ENCODE measurements around the gene SNX25. TPM values are rescaled to one million over a fixed set of nuclear protein-coding genes. Genes with fewer than 3 reads are reported as not detected.
"Not testable (repeated sequence)": the region's sequence is repeated elsewhere in the genome, so short reads cannot be mapped to it uniquely, and the experiment has no call there.

Gene SNX25
- total RNA-seq, 1 experiment from 2014 or later, result 8.4 TPM

DNA sequence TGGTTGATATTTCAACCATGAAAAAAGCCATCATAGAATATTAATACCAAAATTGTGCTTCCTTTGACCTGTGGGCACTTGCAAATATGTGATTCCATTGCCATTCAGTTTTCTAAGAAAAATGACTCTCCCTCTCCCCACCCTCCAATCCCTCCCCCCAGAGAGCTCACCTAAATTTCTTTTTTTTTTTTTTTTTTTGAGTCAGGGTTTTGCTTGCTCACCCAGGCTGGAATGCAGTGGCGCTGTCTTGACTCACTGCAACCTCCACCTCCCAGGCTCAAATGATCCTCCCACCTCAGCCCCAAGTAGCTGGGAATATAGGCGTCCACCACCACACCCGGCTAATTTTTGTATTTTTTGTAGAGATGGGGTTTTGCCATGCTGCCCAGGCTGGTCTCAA is 47.0 kb downstream of the SNX25 start:
- H3K27me3 ChIP-seq (ENCODE audit: low read length), result no peaks in the 10 kb centered on the region
- no peak overlapping the region for H3K4me3 ChIP-seq (ENCODE audit: low read length)
- TF ChIP-seq EZH2phosphoT487 (IDR thresholded peaks at IDR 0.05; ENCODE audit: borderline replicate concordance, low read length) (no peak), EZH2 (IDR thresholded peaks at IDR 0.05; ENCODE audit: low read length, unreplicated experiment) (no peak)
- TF ChIP-seq, protein P1, sequence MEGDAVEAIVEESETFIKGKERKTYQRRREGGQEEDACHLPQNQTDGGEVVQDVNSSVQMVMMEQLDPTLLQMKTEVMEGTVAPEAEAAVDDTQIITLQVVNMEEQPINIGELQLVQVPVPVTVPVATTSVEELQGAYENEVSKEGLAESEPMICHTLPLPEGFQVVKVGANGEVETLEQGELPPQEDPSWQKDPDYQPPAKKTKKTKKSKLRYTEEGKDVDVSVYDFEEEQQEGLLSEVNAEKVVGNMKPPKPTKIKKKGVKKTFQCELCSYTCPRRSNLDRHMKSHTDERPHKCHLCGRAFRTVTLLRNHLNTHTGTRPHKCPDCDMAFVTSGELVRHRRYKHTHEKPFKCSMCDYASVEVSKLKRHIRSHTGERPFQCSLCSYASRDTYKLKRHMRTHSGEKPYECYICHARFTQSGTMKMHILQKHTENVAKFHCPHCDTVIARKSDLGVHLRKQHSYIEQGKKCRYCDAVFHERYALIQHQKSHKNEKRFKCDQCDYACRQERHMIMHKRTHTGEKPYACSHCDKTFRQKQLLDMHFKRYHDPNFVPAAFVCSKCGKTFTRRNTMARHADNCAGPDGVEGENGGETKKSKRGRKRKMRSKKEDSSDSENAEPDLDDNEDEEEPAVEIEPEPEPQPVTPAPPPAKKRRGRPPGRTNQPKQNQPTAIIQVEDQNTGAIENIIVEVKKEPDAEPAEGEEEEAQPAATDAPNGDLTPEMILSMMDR (conservative IDR thresholded peaks at IDR 0.05; ENCODE audit: low read depth, low read length), result no peak
- no peaks in the 10 kb centered on the region for H3K9me2 ChIP-seq (replicated peaks; ENCODE audit: low read length)
- no peaks in the 10 kb centered on the region for H3K79me2 ChIP-seq (ENCODE audit: low read length)
- ATAC-seq (peak; percentile 87), DNase-seq (peak; percentile 68)
- no peak overlapping the region for H2AFZ ChIP-seq (ENCODE audit: low read length)
- ChIA-PET CTCF (interaction anchor here (0.6 to 1.0 kb wide), 3 partner anchors 37 to 113 kb away, joined by 3 to 8 read pairs (median 3); partner anchors contain the start of gene SLC25A4), POLR2A (ENCODE audit: unreplicated experiment) (interaction anchor here (0.6 kb wide), 1 partner anchor 288 kb away, joined by 4 read pairs; no protein-coding TSS in a partner anchor)
- H3K36me3 ChIP-seq (ENCODE audit: low read depth, low read length), result no peaks in the 10 kb centered on the region
- H3K27ac ChIP-seq (ENCODE audit: low read length), result 0 out of 2 replicates have a peak overlapping the region, but pooled peaks have one; percentile 16
- no peak overlapping the region for H3K9ac ChIP-seq (ENCODE audit: low read length)
- H3K9me3 ChIP-seq (ENCODE audit: low read length), result no peaks in the 10 kb centered on the region
- H3K4me1 ChIP-seq (ENCODE audit: insufficient read depth, low read length), result peaks cover 31% of the 10 kb centered on the region
- intact Hi-C loops (cut with micrococcal nuclease), result no loop called here
- no peaks in the 10 kb centered on the region for H4K20me1 ChIP-seq (ENCODE audit: low read length)
- no TSS peak for BruUV-seq (replicated peaks)
- no peaks in the 10 kb centered on the region for H3F3A ChIP-seq (ENCODE audit: low read length, unreplicated experiment)
- peak overlapping the region; percentile 48 for H3K4me2 ChIP-seq (ENCODE audit: low read length)

DNA sequence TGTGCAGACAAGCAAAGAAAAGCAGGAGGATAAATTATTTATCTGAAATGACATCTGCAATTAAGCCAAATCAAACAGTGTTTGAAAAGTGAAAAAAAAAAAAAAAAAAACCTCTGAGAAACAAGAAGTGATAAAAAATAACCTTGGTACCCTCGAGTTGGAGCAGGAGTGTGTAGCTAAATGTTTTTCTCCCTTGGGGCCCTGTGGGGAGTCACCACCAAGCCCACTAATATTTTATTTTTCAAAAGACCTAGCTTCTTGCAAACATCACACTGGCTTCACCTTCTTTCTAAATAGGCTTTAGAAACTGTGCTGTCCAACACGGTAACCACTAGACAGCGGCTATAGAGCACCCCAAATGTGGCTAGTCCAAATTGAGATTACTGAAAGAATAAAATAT is 47.7 kb downstream of the SNX25 start:
- Histone ChIP-seq H3K36me3 (ENCODE audit: low read depth, low read length) (no peaks in the 10 kb centered on the region), H3K4me3 (ENCODE audit: low read length) (no peak overlapping the region), H3K9me3 (ENCODE audit: low read length) (no peaks in the 10 kb centered on the region), H3K9me2 (replicated peaks; ENCODE audit: low read length) (no peaks in the 10 kb centered on the region), H2AFZ (ENCODE audit: low read length) (no peak overlapping the region), H3K27me3 (ENCODE audit: low read length) (no peaks in the 10 kb centered on the region), H3K9ac (ENCODE audit: low read length) (no peak overlapping the region), H3K4me2 (ENCODE audit: low read length) (peak overlapping the region; percentile 48), H3K27ac (ENCODE audit: low read length) (no peak overlapping the region), H3K79me2 (ENCODE audit: low read length) (no peaks in the 10 kb centered on the region), H4K20me1 (ENCODE audit: low read length) (no peaks in the 10 kb centered on the region), H3K4me1 (ENCODE audit: insufficient read depth, low read length) (peaks cover 31% of the 10 kb centered on the region), H3F3A (ENCODE audit: low read length, unreplicated experiment) (no peaks in the 10 kb centered on the region)
- BruUV-seq (replicated peaks), result no TSS peak
- ATAC-seq (no peak), DNase-seq (no peak)
- TF ChIP-seq EZH2phosphoT487 (IDR thresholded peaks at IDR 0.05; ENCODE audit: borderline replicate concordance, low read length) (no peak), EZH2 (IDR thresholded peaks at IDR 0.05; ENCODE audit: low read length, unreplicated experiment) (no peak)
- TF ChIP-seq, protein P1 (conservative IDR thresholded peaks at IDR 0.05; ENCODE audit: low read depth, low read length), result no peak
- CTCF ChIA-PET, result interaction anchor here (0.6 to 1.0 kb wide), 2 partner anchors 49 to 73 kb away, joined by 3 to 4 read pairs; no protein-coding TSS in a partner anchor
- intact Hi-C loops (cut with micrococcal nuclease), result no loop called here
- POLR2A ChIA-PET (ENCODE audit: unreplicated experiment), result no interaction called here

DNA sequence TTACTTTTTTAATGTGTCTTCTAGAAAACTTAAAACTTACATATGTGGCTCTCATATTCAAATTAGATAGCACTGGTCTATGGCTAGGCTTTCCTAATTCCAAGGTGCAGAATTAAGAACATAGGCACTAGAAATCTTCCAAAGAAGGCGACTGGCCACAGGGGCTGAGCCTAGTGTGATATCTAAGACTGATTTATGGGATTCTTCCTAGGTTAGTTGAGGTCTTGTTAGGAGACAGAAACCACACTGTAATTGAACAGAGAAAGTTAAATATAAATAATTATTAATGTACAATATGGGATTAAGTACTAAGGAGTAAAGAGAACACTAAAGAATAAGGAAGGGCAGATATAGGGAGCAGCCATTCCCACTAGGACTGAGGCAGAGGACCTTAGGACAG is 48.3 kb downstream of the SNX25 start:
- no TSS peak for BruUV-seq (replicated peaks)
- Histone ChIP-seq H3K9ac (ENCODE audit: low read length) (no peak overlapping the region), H3K79me2 (ENCODE audit: low read length) (no peaks in the 10 kb centered on the region), H3K36me3 (ENCODE audit: low read depth, low read length) (no peaks in the 10 kb centered on the region), H3K4me3 (ENCODE audit: low read length) (no peak overlapping the region), H3K4me2 (ENCODE audit: low read length) (no peak overlapping the region), H3F3A (ENCODE audit: low read length, unreplicated experiment) (no peaks in the 10 kb centered on the region), H3K27me3 (ENCODE audit: low read length) (no peaks in the 10 kb centered on the region), H3K9me2 (replicated peaks; ENCODE audit: low read length) (no peaks in the 10 kb centered on the region), H3K27ac (ENCODE audit: low read length) (no peak overlapping the region), H4K20me1 (ENCODE audit: low read length) (no peaks in the 10 kb centered on the region), H2AFZ (ENCODE audit: low read length) (no peak overlapping the region), H3K9me3 (ENCODE audit: low read length) (no peaks in the 10 kb centered on the region), H3K4me1 (ENCODE audit: insufficient read depth, low read length) (peaks cover 31% of the 10 kb centered on the region)
- POLR2A ChIA-PET (ENCODE audit: unreplicated experiment), result no interaction called here
- CTCF ChIA-PET, result interaction anchor here (0.6 kb wide), 1 partner anchor 48 kb away, joined by 4 read pairs; no protein-coding TSS in a partner anchor
- intact Hi-C loops (cut with micrococcal nuclease), result no loop called here
- TF ChIP-seq EZH2 (IDR thresholded peaks at IDR 0.05; ENCODE audit: low read length, unreplicated experiment), result no peak
- TF ChIP-seq, protein P1 (conservative IDR thresholded peaks at IDR 0.05; ENCODE audit: low read depth, low read length), result no peak
- no peak for TF ChIP-seq EZH2phosphoT487 (IDR thresholded peaks at IDR 0.05; ENCODE audit: borderline replicate concordance, low read length)
- no peak for ATAC-seq
- no peak for DNase-seq

DNA sequence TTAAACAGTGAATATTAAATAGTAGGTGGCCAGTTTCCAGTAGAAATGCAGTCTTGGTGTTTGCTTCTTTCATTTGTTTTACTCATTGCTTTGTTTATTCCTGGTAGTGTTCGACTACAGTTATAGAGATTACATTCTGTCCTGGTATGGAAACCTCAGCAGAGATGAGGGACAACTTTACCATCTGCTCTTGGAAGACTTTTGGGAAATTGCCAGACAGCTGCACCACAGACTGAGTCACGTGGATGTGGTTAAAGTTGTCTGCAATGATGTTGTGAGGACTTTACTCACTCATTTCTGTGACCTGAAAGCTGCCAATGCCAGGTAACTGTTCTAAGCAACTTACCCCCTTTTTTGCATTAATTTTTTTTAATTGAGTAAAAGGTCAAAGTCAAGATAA is 49.3 kb downstream of the SNX25 start:
- H3K4me2 ChIP-seq (ENCODE audit: low read length), result peak overlapping the region; percentile 56; the same call in 1 of the 2 replicates
- ATAC-seq, result peak; percentile 83
- H2AFZ ChIP-seq (ENCODE audit: low read length), result not testable (repeated sequence)

More for the DNA sequence above, 49.3 kb downstream of the SNX25 start:
- H3K9ac ChIP-seq (ENCODE audit: low read length); H3K27me3 ChIP-seq (ENCODE audit: low read length); H3K9me2 ChIP-seq (replicated peaks; ENCODE audit: low read length); CTCF ChIA-PET; H4K20me1 ChIP-seq (ENCODE audit: low read length); H3K79me2 ChIP-seq (ENCODE audit: low read length); H3K4me3 ChIP-seq (ENCODE audit: low read length); H3F3A ChIP-seq (ENCODE audit: low read length, unreplicated experiment); intact Hi-C loops (cut with micrococcal nuclease); BruUV-seq (replicated peaks); H3K9me3 ChIP-seq (ENCODE audit: low read length); H3K36me3 ChIP-seq (ENCODE audit: low read depth, low read length); POLR2A ChIA-PET (ENCODE audit: unreplicated experiment): not testable (repeated sequence)
- H3K27ac ChIP-seq (ENCODE audit: low read length), result peak overlapping the region; percentile 20; the same call in 1 of the 2 replicates
- peak; percentile 57 for DNase-seq
- H3K4me1 ChIP-seq (ENCODE audit: insufficient read depth, low read length), result peaks cover 31% of the 10 kb centered on the region

Measured in PC-3 (cell line).